IPS DF 19.7 (cell line): Measurements from ENCODE around the gene TMEM134.

Experiments
- DNase-seq: peaks from one replicate; pipeline ENCODE4 v3.0.0-alpha.2; 2013; ENCODE audit warnings: low read depth, low spot score

Gene TMEM134

GRCh38 chr11:67458266-67458665 is 10.8 kb downstream of the TMEM134 start:
- no peak for DNase-seq

GRCh38 chr11:67457453-67457852 is 11.6 kb downstream of the TMEM134 start:
- no peak for DNase-seq

DNA sequence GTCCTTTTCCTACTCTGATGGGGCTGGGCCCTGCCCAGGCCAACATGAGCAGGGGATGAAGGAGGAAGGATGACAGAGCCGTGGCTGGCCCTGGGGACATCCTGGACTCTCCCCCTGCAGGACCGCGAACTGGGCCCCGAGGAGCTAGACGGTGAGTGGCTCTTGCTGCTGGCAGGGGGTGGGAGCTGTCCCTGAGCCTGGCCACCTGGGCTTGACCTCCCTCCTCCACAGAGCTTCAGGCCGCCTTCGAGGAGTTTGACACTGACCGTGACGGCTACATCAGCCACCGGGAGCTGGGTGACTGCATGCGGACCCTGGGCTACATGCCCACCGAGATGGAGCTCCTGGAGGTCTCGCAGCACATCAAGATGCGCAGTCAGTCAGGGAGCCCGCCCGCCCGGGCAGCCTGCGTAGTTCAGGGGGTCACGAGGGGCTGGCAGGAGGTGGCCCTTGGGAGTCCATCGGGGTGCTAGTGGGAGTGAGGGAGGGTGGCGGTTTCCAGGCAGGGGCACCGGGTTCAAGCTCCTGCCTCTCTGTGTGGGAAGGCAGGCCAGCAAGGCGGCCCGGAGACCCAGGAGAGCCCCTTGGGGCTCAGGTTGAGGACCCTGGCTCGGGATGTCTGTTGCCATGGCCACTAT is 12.9 kb downstream of the TMEM134 start:
- no peak for DNase-seq

DNA sequence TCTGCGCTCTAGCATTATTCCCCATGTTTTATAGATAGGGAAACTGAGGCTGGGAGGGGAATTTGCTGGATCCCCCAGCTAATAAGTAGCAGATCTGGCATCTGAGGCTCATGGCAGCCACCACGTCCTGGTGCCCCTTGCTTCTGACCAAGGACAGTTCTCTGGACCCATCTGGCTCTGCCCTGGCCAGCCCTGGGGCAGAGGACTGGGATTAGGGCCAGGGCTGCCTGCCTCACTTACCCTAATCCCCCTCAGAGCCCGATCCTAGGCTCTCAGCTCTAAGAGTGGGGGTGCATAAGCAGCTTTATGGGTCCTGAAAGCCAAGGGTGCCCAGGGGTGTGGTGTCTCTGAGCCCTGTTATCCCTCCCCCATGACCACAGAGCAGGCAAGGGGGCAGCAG is 14.0 kb downstream of the TMEM134 start, which contains the start of gene CABP4:
Gene CABP4, plus strand, starts transcription at position 301 of the 400 bp plus-strand sequence. Its CDS starts 70 bp downstream, at position 371.
- no peak for DNase-seq

DNA sequence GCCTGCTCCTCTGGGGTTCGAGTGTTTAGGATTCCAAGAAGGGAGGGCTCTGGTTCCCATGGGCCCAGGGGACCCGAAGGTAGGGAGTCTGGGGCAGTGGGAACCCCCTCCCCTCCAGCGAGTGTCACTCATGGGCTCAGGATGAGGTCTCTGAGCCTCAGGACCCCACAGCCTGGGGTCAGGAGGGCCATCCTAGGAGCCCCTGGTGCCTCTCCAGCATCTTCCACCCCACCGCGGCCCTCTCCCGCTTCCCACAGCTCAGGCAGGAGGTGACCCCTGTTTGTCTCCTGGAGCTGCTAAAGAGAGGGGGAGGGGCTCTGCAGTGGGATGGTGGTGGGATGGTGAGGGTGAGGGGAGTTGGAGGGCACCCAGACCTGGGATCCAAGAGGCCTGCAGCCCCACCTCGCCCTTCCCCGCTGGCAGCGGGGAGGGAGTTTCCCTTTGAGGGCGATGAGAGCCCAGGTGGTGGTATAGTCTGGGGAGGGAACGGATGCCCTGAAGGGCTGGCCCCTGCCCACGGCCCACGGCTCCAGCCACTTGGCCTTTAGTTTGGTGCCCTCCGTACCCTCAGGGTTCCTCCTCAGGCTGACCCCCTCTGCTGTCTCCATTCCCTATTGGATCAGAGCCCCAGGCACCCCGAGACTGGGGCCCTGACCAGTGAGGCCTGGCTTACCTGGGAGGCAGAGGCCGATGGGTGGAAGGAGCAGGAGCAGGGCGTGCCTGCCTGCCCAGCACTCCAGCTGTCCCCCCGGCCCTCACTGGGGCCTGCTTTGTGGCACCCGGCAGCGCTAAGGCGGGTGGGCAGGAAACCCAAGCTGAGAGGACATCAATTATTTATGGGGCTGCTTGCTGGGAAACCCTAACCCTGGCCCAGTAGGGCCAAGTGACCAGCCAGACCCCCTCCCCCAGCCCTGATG is 15.0 kb downstream of the TMEM134 start:
- DNase-seq = no peak

GRCh38 chr11:67452141-67452952 is 16.7 kb downstream of the TMEM134 start, which contains the start of gene GPR152:
GPR152 (minus strand) TSS chr11:67452729; CDS start chr11:67452724, 5 bp downstream.
- no peak for DNase-seq

DNA sequence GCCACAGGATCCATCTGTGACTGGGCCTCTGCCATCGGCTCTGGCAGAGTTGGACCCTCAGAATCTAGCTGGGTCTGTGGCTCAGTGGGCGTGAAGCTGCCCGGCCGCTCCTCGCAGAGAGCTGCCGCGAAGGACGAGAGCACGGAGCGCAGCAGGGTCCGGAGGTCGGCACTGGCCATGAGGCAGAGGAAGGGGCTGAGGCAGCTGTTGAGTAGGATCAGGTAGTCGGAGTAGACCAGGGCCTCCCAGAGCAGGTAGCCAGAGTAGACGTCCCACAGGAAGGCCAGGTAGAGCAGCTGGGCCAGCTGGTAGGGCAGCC is 17.4 kb downstream of the TMEM134 start:
- DNase-seq = no peak

GRCh38 chr11:67450796-67451657 is 18.0 kb downstream of the TMEM134 start:
- no peak for DNase-seq

- DNase-seq = no peak
Observed at GRCh38 chr11:67449116-67449844, 19.8 kb downstream of the TMEM134 start.

- DNase-seq = no peak
Observed at GRCh38 chr11:67448220-67448609, 20.8 kb downstream of the TMEM134 start.

DNA sequence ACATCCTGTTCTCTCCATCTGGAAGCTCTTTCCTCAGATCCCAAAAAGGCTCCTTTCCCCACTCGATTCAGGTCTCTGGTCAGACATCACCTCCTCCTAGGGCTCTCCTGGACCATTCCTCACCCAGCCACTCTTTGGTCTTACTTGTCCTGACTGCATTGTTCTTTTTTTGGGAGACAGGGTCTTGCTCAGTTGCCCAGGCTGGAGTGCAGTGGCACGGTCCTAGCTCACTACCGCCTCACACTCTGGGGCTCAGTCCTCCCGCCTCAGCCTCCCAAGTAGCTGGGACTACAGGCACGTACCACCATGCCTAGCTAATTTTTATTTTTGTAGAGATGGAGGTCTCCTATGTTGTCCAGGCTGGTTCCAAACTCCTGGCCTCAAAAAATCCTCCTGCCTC is 23.5 kb downstream of the TMEM134 start:
- no peak for DNase-seq

DNA sequence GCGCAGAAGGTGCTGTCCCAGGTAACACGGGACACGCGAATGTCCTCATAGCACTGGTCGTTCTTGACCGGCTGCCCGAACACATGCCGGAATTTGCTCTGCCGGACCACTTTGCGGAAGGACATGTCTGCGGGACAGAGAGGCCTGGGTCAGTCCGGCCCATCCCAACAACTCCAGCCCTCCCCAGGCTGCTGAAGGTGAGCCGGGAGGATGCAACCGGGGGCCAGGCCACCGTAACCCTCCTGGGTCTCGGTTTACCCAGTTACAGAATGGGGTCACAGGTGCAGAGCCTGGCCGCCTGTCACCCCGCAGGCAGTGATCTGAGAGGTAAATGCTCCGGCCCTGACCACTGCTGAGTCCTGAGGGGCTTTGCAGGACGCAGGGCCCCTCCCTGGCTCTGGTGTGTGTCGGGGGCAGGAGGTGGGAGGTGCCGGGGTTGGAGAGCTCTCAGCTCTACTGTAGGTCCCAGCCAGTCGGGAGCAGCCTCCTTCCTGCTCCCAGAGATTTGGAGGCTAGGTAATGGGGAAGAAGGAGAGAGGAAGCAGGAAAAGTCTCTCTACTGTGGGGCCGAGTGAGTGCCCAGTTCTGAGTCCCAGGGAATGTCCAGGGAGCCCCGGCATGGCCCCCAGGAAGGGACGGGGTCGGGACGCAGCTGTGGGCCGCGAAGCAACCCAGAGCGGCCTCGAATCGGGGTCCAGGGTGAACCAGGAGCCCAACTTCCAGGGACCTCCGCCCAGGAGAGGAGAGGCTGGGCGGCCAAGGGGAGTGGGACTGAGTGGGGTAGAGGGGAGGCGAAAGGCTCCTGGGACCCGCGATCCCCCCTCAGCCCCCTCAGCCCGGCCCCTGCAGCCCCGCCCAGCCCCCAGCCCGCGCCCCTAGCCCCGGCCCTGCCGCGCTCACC is 26.3 kb downstream of the TMEM134 start:
- DNase-seq = no peak

GRCh38 chr11:67441731-67442351 is 27.2 kb downstream of the TMEM134 start:
- DNase-seq = no peak

GRCh38 chr11:67441098-67441563 is 27.9 kb downstream of the TMEM134 start:
- no peak for DNase-seq

GRCh38 chr11:67440229-67441097 is 28.6 kb downstream of the TMEM134 start:
- DNase-seq = no peak

- no peak for DNase-seq
Observed at GRCh38 chr11:67439321-67440228, 29.5 kb downstream of the TMEM134 start.
